Measurements from ENCODE around the gene VSTM2B.

- TF ChIP-seq CTCF (conservative IDR thresholded peaks at IDR 0.05) (no peak), ZFX (IDR thresholded peaks at IDR 0.05) (no peak)
Measured at GRCh38 chr19:29488316-29488715, 37.5 kb upstream of the VSTM2B start.

Data from C4-2B (cell line).